MV-4-11 (cell line): ENCODE results near the gene SMAD1.
A peak's percentile ranks its signal among the peaks of the same experiment; 100 is the strongest.

ENCODE experiments used
- DNase-seq: peaks from one replicate; lab custom pipeline; 2025; lab: John Stamatoyannopoulos, UW

Gene SMAD1

DNA sequence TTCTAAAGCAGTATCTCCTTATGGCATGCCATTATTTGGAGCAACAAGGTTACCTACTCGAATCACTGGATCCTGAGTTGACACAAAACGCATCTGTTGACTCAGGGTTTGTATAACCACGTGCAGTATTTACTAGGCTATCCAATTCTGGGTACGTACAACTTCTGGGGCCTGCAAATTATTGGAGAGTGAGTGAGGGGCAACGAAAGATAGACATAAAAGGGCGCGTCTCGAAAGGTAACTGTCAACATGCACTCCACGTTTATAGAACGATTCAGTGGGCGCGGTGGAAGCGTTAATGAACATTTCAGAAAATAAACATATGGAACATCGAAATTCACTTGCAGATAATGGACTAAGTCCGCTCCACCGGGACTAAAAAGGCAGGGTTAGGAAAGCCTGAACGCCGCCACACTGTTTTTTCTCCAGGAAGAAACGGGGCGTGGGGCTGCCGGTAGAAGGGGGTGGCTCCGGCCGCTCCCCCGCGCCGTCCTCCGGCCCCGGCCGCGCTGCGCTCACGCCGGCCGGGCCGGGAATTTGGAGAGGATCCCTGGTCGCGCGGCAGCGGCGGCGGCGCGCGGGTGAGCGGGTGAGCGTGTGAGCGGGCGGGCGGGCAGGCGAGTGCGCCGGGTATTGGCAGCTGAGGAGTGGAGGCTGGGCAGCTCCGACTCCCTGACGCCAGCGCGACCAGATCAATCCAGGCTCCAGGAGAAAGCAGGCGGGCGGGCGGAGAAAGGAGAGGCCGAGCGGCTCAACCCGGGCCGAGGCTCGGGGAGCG lies at the start of gene SMAD1:
Gene SMAD1 (plus strand): TSS at position 690 of the 778 bp plus-strand sequence. CDS start 32,761 bp downstream, outside the sequence.
- no peak for DNase-seq

GRCh38 chr4:145433684-145434083 lies 48.0 kb upstream of the SMAD1 start:
- DNase-seq = no peak

DNA sequence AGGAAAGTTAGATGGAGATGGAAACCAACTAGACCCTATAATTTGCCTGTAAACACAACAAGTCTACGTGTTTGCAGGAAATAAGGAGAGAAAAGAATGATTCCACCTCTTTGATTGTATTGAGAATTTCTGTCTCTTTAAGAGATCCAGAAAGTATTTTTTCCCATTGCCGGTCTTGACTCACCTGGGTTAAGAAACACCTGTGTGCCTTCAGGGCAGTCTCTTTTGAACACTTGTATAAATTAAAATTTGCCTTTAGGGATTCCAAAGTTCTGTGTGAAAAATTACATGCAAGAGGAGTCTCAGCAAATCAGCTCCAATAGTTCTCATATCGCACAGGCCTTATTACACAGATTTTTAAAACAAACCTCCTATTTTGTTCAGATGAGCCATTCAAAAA lies 46.0 kb upstream of the SMAD1 start:
- no peak for DNase-seq

- no peak for DNase-seq
Observed at GRCh38 chr4:145436114-145436513, 45.5 kb upstream of the SMAD1 start.

- DNase-seq = no peak
Observed at GRCh38 chr4:145436796-145437195, 44.9 kb upstream of the SMAD1 start.

DNA sequence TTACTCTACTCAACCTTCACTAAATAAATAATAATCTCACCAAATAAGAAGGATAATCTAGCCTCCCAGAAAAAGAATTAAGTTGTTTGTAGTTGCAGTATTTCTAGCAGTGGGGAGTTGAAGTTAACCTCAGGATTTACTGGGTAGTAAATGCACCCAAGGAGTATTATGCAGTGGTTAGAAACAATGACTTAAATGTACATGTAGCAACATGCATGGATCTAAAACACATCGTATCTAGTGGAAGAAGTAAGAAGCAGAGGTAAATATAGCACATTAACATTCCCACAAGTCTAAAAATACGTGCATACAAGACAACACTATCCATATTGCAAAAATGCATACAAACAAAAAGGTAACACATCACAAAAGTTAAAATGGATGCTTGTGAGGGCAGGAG lies 44.2 kb upstream of the SMAD1 start:
- DNase-seq = no peak

DNA sequence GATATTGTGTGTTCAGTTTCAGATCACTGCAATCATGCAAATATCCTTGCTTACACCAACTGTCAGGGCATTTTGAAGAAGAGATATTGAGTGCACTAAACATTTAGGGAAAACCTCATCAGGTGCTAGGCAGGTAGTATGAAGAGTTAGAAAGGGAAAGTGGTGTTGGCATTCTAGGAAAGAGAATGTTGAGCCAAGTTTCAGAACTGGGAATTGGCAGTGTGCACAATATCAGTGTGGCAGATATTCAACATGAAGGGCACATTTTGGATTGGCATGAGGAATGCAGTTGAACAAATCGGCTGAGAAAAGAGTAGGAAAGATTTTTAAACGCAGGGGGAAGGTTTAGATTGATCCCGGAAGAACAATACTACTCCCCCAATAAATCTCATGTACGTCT lies 43.4 kb upstream of the SMAD1 start:
- no peak for DNase-seq

GRCh38 chr4:145440292-145441007 lies 41.2 kb upstream of the SMAD1 start:
- DNase-seq = no peak

- DNase-seq = no peak
Observed at GRCh38 chr4:145446184-145446583, 35.5 kb upstream of the SMAD1 start.

- no peak for DNase-seq
Observed at GRCh38 chr4:145451895-145452294, 29.8 kb upstream of the SMAD1 start.

GRCh38 chr4:145452447-145453162 lies 29.0 kb upstream of the SMAD1 start:
- no peak for DNase-seq

DNA sequence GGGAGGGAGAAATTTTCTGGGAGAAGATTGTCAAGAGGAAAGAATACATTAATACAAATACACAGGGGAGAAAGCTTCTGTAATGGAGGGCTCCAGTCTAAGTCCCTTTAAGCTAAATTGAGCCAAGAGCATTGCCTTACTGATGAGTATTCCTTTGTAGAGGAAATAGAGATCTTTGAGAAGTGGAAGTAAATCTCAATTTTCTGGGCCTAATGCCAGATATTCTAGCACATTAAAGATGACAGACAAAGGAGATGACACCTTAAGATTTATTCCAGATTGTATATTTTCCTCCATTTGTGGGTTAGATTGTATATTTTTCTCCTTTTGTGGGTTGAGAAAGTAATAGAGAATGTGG lies 28.5 kb upstream of the SMAD1 start:
- DNase-seq = no peak

DNA sequence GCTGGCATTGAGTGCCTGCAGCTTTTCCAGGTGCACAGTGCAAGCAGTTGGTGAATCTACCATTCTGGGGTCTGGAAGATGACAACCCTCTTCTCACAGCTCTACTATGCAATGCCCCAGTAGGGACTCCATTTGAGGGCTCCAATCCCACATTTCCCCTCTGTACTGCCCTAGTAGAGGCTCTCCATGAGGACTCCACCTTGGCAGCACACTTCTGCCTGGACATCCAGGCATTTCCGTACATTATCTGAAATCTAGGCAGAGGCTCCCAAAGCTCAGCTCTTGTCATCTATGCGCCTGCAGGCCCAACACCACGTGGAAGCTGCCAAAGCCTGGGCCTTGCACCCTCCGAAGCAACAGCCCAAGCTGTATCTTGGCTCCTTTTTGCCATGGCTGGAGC lies 8.4 kb upstream of the SMAD1 start:
- no peak for DNase-seq

- peak; percentile 92 for DNase-seq
Observed at GRCh38 chr4:145480257-145480656, 1.4 kb upstream of the SMAD1 start.

DNA sequence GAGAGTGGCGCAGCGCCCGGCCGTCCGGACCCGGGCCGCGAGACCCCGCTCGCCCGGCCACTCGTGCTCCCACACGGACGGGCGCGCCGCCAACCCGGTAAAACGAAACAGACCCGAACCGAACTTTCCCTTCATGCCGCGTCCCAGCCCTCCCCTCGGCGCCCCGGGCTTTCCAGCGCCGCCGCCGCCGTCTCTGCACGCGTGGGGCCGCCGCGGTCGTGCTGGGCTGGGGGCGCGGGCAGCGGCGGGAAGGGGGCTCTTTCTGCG lies 222 bp downstream of the SMAD1 start:
- DNase-seq = no peak

DNA sequence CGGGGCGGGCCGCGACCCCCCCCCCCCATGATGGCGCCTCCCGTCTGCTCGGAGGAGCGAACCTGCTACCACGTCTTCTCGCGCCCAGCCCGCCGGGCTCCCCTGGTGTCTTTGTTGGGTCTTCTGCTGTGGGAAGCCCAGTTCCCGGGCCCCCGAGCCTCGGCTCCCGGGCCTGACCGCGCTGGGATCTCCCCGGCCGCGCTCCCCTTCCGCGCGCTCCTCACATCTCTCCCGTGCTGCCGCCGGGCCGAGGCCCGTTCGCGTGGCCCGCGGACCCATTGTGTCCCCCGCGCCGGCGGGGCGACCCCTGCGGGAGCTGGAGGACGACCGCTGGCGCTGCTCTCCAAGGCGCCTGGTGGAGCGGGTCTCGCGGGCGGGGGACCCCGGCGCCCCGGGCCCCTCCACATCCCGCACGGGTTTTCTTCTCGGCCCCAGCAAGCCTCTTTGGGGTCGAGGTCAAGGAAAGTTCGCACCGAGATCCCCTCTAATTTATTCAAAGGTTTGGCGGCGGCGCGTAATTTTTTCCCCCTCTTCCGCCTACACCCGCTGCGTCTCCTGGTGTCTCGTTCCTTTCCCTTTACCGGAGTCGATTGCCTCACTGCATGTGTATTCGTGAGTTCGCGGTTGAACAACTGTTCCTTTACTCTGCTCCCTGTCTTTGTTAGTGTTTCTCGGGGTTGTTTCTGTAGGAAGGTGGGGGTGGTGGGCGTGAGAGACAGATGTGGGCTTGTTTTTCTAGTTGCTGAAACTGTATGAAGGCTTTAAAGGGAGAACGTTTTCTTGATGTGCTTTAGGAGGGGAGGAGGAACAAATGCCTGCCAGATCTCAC lies 770 bp downstream of the SMAD1 start:
- no peak for DNase-seq

GRCh38 chr4:145483514-145483913 lies 1.9 kb downstream of the SMAD1 start:
- no peak for DNase-seq

- DNase-seq = no peak
Observed at GRCh38 chr4:145484225-145484846, 2.7 kb downstream of the SMAD1 start.

DNA sequence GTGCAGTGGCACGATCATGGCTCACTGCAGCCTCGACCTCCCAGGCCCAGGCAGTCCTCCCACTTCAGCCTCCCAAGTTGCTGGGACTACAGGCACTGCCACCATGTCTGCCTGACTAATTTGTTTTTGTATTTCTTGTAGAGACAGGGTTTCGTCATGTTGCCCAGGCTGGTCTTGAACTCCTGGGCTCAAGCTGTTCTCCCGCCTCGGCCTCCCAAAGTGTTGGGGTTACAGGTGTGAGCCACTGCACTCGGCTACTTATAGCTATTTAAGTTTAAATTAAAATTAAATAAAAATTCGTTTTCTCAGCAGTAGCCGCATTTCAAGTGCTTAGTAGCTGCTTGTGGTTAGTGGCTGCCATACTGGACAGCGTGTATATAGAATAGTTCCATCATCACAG lies 3.5 kb downstream of the SMAD1 start:
- no peak for DNase-seq

GRCh38 chr4:145486603-145487002 lies 5.0 kb downstream of the SMAD1 start:
- DNase-seq = no peak

DNA sequence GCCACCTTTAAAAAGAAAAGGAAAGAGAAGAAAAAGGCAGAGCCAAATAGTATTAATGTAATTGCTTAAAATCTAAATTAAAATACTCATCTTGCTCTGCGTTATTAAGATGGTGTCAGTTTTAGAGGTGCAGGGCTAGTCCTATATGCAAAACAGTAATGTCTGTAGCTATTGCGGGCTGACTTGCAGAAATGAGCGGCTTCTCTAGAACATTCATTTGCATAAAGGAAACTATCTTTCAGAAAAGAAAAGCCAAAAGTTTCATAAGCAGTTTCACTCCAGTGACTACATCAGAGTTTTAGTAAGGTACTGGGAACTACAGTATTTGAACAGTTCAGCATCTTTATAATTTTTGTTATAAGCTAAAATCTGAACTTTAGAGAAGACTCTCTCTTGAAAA lies 6.0 kb downstream of the SMAD1 start:
- DNase-seq = no peak

DNA sequence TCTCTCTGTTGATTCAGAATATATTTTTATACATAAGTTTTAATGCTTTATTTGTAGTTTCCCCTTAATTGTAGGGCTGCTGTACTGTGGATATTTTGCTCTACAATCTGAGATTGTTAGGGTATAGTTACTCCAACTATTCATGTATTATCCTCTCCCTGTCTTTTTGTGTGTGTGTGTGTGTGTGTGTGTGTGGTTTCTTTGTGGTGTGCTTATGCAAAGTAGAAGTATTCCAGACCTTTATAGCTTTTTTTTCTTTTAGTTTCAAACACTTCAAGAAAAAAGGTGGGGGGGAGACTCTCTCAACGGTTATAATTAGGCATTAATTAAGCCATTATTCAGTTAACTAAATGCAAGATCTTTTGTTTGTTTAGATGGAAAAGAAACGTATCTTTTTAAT lies 6.7 kb downstream of the SMAD1 start:
- no peak for DNase-seq
